Glutamatergic neuron (in vitro differentiated cells): Measurements from ENCODE around the gene EIF1AD. TPM values are rescaled to one million over a fixed set of nuclear protein-coding genes. Genes with fewer than 3 reads are reported as not detected.

Source experiments
- DNase-seq: peaks from one replicate; pipeline ENCODE4 v3.0.0; 2022
- H3K27ac Mint-ChIP-seq: one replicate; pipeline ENCODE4 v1.8.0; 2020; ENCODE audit warnings: mild to moderate bottlenecking, mixed read lengths, inconsistent platforms; ENCODE audit not compliant: unreplicated experiment
- H3K27me3 Mint-ChIP-seq: one replicate; pipeline ENCODE4 v1.8.0; 2020; ENCODE audit warnings: mild to moderate bottlenecking, moderate library complexity, mixed read lengths, inconsistent platforms; ENCODE audit not compliant: unreplicated experiment
- H3K36me3 Mint-ChIP-seq: one replicate; pipeline ENCODE4 v1.8.0; 2020; ENCODE audit warnings: mild to moderate bottlenecking, mixed read lengths, inconsistent platforms; ENCODE audit not compliant: unreplicated experiment
- H3K4me1 Mint-ChIP-seq: one replicate; pipeline ENCODE4 v1.8.0; 2020; ENCODE audit warnings: mild to moderate bottlenecking, low read depth, mixed read lengths, inconsistent platforms; ENCODE audit not compliant: unreplicated experiment
- H3K4me3 Mint-ChIP-seq: one replicate; pipeline ENCODE4 v1.8.0; 2020; ENCODE audit warnings: mild to moderate bottlenecking, mixed read lengths, inconsistent platforms; ENCODE audit not compliant: unreplicated experiment
- H3K9me3 Mint-ChIP-seq: one replicate; pipeline ENCODE4 v1.8.0; 2020; ENCODE audit warnings: mild to moderate bottlenecking, moderate library complexity, mixed read lengths, inconsistent platforms; ENCODE audit not compliant: unreplicated experiment
- total RNA-seq: library from RNA; stranded (reverse); fragmentation: NEBNext Ultra II Directional; extraction: Animal tissue kit (Norgen Biotek cat#: 25700); gene quantifications from one replicate; pipeline ENCODE4 v1.2.1, GENCODE V29; 2021; ENCODE audit not compliant: unreplicated experiment
- TF ChIP-seq, protein P1 (sequence below): fragments of 200-600 bp; sonication (generic); IDR thresholded peaks from one replicate; pipeline ENCODE4 v1.5.0; 2021; ENCODE audit not compliant: partially characterized antibody, unreplicated experiment

The EIF1AD gene
- total RNA-seq, 1 donor from 2014 or later, result 37.6 TPM

DNA sequence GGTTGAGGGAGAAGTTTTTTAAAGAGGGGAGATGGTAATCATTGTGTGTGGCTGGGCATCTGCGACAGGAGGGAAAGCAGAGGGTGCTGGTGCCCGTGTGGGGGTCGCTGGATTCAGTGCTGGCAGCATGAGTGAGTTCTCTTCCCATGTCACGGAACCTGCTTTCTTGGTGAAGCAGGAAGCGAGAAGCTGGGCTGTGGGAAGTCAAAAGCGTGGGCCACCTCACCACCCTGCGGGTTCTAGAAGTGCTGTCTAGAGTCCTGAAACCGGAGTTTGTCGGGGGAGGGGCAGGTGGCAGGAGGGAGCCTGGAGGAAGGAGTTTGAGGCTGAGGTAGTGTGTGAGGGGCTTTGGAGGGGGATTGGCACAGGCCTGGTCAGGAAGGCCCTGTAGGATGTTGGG is 26.2 kb downstream of the EIF1AD start:
- Mint-ChIP-seq H3K27ac (peak overlapping the region; percentile 86), H3K4me3 (peak overlapping the region; percentile 12), H3K4me1 (peaks cover 6% of the 10 kb centered on the region), H3K36me3 (no peaks in the 10 kb centered on the region), H3K9me3 (peaks cover 3% of the 10 kb centered on the region), H3K27me3 (peaks cover 2% of the 10 kb centered on the region)
- TF ChIP-seq, protein P1, sequence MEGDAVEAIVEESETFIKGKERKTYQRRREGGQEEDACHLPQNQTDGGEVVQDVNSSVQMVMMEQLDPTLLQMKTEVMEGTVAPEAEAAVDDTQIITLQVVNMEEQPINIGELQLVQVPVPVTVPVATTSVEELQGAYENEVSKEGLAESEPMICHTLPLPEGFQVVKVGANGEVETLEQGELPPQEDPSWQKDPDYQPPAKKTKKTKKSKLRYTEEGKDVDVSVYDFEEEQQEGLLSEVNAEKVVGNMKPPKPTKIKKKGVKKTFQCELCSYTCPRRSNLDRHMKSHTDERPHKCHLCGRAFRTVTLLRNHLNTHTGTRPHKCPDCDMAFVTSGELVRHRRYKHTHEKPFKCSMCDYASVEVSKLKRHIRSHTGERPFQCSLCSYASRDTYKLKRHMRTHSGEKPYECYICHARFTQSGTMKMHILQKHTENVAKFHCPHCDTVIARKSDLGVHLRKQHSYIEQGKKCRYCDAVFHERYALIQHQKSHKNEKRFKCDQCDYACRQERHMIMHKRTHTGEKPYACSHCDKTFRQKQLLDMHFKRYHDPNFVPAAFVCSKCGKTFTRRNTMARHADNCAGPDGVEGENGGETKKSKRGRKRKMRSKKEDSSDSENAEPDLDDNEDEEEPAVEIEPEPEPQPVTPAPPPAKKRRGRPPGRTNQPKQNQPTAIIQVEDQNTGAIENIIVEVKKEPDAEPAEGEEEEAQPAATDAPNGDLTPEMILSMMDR, result no peak
- DNase-seq, result no peak

DNA sequence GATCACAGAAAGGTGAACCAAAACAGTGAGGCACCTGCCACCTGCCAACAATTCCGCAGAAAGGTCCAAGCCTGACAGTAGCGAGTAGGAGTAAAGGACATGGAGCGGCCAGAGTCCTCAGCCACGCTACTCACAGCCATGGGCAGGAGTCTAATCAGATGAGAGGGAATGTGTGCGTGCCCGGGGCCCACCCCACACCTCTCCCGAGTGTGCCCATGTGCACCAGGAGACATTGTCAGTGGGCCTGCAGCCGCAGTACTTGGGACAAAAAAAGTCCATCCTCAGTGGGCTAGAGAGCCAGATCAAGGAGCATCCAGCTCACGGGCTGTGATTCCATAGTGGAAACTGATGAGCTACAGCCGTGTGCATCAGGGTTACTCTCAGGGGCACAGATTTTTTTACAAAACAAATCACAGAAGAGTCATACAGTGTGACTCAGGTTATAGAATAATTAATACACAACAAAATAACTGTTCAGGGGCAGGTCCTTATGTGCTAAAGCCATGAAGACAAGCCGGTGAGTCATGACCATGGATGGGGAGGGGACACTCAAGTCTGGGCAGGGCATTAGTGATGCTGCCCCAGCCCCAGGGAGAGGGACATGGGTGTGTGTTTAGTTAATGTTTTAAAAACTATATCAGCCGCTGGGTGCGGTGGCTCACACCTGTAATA is 28.4 kb downstream of the EIF1AD start:
- Mint-ChIP-seq H3K36me3 (no peaks in the 10 kb centered on the region), H3K27ac (no peak overlapping the region), H3K9me3 (peaks cover 8% of the 10 kb centered on the region), H3K4me3 (no peak overlapping the region), H3K27me3 (peaks cover 7% of the 10 kb centered on the region), H3K4me1 (peaks cover 8% of the 10 kb centered on the region)
- DNase-seq, result no peak
- TF ChIP-seq, protein P1, result no peak

DNA sequence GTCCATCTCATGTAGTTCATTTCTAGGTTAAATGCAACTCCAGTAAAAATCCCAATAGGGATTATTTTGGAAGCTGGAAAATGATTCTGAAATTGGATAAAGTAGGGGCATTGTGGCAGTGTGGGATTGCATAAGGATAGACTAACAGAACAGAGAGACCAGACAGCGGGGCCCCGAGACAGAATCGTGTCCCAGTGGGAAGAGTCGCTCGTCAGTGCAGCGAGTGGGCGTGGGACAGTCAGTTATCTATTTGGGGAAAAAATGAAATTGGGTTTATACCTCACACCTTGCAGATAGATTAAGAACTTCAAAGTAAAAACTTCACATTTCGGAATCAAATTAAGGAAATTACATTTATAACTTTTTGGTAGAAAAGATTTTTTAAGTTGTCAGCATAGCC is 29.8 kb downstream of the EIF1AD start:
- H3K27ac Mint-ChIP-seq, result no peak overlapping the region
- peaks cover 9% of the 10 kb centered on the region for H3K27me3 Mint-ChIP-seq
- H3K4me3 Mint-ChIP-seq, result no peak overlapping the region
- no peak for DNase-seq
- TF ChIP-seq, protein P1, result no peak
- peaks cover 8% of the 10 kb centered on the region for H3K4me1 Mint-ChIP-seq
- peaks cover 4% of the 10 kb centered on the region for H3K36me3 Mint-ChIP-seq
- peaks cover 14% of the 10 kb centered on the region for H3K9me3 Mint-ChIP-seq

DNA sequence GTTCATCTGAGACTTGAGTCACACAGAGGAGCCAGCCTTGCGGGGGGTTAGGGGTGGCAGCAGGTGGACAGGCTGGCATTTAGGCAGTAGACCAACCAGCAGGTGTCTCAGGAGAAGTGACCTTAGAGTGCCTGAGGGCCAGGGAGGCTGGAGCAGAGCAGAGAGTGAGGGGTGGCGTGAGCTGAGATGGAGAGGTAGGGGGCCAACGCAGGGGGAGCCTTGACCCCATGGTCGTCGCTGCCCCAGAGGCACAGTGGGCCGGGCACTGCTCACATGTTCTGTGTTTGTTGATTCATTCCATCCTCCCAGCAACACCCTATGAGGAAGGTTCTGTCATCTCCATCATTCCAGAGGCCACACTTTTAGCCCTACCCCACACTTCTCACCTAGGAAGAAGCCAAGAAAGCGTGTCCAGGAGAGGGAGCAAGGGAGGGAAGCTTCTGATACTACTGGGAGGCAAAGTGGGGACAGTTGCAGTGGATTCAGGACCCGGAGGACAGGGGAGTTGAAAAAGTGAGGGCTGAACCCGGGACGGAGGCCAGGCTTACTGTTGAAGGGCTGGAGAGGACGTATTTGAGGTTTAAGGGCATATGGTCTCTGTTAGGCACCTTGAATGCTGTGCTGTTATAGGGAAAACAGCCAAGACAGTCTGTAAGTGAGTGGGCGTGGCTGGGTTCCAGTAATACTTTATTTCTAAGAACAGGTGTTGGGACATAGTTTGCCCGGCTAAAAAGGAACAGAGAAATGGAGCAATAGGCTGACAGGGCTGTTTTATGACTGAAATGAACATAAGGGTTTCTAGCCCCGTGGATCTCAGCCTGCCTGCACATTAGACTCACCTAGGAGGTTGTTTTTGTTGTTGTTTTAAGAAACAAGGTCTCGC is 33.1 kb downstream of the EIF1AD start:
- Mint-ChIP-seq H3K27ac (peak overlapping the region; percentile 55), H3K4me3 (no peak overlapping the region), H3K4me1 (peaks cover 3% of the 10 kb centered on the region), H3K27me3 (peaks cover 10% of the 10 kb centered on the region), H3K36me3 (peaks cover 4% of the 10 kb centered on the region), H3K9me3 (peaks cover 12% of the 10 kb centered on the region)
- TF ChIP-seq, protein P1, result no peak
- DNase-seq, result no peak

DNA sequence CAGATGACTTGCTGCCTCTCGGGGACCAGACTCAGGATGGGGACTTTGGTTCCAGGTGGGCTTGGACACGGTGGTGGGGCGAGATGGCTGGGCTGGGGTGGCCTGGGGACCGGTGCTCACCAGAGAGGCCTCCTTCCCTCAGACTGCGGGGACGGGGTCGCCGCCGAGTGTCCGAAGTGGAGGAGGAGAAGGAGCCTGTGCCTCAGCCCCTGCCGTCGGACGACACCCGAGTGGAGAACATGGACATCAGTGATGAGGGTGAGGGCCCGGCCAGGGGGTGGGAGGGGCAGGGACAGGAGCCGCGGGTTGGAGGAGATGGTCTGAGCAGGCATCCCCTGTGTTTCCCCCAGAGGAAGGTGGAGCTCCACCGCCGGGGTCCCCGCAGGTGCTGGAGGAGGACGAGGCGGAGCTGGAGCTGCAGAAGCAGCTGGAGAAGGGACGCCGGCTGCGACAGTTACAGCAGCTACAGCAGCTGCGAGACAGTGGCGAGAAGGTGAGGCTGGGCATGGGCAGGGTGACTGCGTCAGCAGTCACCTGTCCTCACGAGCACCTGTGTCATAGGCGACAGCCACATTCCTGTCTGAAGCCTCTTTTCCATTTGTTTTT is 34.5 kb downstream of the EIF1AD start:
- Mint-ChIP-seq H3K9me3 (peaks cover 14% of the 10 kb centered on the region), H3K4me3 (no peak overlapping the region), H3K36me3 (peaks cover 4% of the 10 kb centered on the region), H3K4me1 (peaks cover 10% of the 10 kb centered on the region), H3K27ac (no peak overlapping the region), H3K27me3 (peaks cover 10% of the 10 kb centered on the region)
- TF ChIP-seq, protein P1, result no peak
- no peak for DNase-seq
